Mononuclear cell (primary cell): Measurements from ENCODE around the gene POU2F2. TPM values are rescaled to one million over a fixed set of nuclear protein-coding genes. Genes with fewer than 3 reads are reported as not detected.
"Not testable (repeated sequence)": the region's sequence is repeated elsewhere in the genome, so short reads cannot be mapped to it uniquely, and the experiment has no call there.

Source experiments
- H3K27me3 ChIP-seq: 2 replicates; pipeline ENCODE4 v1.6.0; 2011; ENCODE audit warnings: low read length, control low read depth; ENCODE audit not compliant: insufficient read depth
- H3K4me1 ChIP-seq: 2 replicates; pipeline ENCODE4 v1.5.1; 2011; ENCODE audit warnings: mild to moderate bottlenecking, low read length, control low read depth; ENCODE audit not compliant: insufficient read depth
- H3K4me3 ChIP-seq: 2 replicates; pipeline ENCODE4 v1.5.1; 2011; ENCODE audit warnings: mild to moderate bottlenecking, low read length, moderate library complexity
- H3K9me3 ChIP-seq: 2 replicates; pipeline ENCODE4 v1.5.1; 2011; ENCODE audit warnings: low read depth, mild to moderate bottlenecking, control low read depth, low read length
- total RNA-seq: library from RNA; depleted of rRNA; stranded (reverse); fragments of >200 nt; gene quantifications from one replicate; pipeline ENCODE4 v1.2.3, GENCODE V29; 2012

Gene POU2F2
- total RNA-seq, 1 donor, result 8.3 TPM

DNA sequence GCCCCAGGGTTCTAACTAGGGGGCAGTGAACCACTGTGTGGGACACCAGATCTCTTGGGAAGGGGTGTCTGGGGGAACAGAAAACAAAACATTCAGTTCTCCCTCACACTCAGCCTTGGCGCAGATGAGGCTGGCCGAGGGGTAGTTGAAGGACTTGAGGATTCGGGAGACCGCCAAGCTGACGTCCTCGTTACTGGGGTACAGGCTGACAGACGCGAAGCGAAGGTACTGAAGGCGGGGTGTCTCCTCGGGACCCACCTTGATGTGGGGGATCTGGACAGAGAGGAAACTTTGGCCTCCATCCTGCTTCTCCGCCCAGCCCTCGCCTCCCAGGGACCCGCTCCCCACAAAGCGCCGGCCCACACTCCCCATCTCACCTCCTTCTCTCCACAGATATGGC, 69.9 kb downstream of the POU2F2 start:
- Histone ChIP-seq H3K9me3 (no peaks in the 10 kb centered on the region), H3K4me3 (no peak overlapping the region), H3K27me3 (no peaks in the 10 kb centered on the region), H3K4me1 (no peaks in the 10 kb centered on the region)

DNA sequence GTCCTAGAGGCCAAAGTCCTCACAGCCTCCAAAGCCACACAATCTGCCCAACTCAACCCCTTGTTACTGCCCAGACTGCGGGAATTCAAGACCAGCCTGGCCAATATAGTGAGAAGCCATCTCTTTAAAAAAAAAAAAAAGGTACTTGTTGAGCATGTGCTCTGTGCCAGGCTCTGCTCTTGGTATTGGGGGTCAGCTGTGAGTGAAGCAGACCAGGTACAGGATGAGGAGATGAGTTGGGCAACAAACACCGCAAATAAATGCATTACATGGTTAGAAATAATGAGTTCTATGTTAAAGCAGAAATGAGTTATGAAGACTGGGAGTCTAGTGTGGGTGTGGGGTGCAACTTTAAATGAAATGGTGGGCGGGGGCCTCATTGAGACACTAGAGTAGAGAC, 72.1 kb downstream of the POU2F2 start:
- Histone ChIP-seq H3K27me3 (no peaks in the 10 kb centered on the region), H3K4me1 (no peaks in the 10 kb centered on the region), H3K4me3 (no peak overlapping the region)

DNA sequence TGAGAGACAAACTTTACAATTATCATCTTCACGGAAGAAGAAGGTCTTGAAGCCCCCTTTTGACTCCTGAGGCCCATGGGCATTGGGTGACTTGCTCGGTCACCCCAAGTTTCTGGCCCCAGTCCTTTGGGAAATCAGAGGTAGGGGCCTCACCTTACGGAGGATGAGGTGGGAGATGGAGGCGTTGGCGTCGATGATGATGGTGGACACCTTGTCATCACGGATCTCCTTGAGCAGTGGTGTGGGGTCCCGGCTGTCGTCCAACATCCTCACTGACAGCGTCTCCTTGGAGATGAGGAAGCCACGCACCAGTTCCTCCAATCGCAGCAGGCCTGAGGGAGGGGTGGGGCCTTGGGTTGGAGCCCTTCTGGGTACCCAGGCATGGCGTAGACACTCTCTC, 73.0 kb downstream of the POU2F2 start:
- no peaks in the 10 kb centered on the region for H3K27me3 ChIP-seq
- H3K9me3 ChIP-seq, result no peaks in the 10 kb centered on the region
- H3K4me1 ChIP-seq, result no peaks in the 10 kb centered on the region
- H3K4me3 ChIP-seq, result no peak overlapping the region

More for the DNA sequence above, 72.1 kb downstream of the POU2F2 start:
- H3K9me3 ChIP-seq, result no peaks in the 10 kb centered on the region

DNA sequence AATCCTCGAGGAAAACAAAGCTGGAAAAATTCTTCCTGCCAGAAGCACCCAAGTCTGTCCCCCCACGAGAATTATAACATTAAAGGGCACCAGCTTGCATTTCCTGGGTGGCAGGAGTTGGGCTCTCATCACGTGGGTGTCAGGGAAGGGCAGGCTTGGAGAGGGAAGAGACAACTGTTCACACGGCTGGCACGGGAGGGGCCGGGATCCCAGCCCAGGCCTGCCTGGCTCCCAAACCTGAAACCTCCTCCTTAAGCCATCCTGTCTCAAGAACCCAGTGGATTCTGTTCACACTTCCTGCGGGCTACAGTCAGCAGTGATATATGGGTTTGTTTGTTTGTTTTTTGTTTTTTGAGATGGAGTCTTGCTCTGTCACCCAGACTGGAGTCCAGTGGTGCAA, 74.4 kb downstream of the POU2F2 start:
- H3K9me3 ChIP-seq, result no peaks in the 10 kb centered on the region
- no peaks in the 10 kb centered on the region for H3K4me1 ChIP-seq
- no peaks in the 10 kb centered on the region for H3K27me3 ChIP-seq
- H3K4me3 ChIP-seq, result no peak overlapping the region

DNA sequence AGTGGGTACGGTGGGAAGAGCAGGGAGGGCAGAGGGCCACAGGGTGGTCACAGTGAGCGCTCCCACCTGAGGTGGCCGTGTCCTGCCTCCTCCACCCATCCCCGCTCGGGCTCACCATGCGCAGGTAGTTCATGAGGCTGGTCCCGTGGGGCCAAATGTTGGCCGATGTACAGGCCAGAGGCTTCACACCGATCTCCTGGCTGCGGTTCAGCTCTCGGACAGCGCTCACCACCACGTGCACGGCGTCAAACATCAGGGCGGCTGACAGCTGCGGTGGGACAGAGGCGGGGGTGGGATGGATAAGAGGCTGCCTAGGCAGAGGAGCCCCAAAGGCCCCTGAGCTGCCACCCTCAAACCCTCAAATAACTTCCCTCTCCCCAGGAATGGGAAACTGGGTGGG, 78.0 kb downstream of the POU2F2 start:
- Histone ChIP-seq H3K27me3 (no peaks in the 10 kb centered on the region), H3K9me3 (no peaks in the 10 kb centered on the region), H3K4me3 (no peak overlapping the region), H3K4me1 (no peaks in the 10 kb centered on the region)

DNA sequence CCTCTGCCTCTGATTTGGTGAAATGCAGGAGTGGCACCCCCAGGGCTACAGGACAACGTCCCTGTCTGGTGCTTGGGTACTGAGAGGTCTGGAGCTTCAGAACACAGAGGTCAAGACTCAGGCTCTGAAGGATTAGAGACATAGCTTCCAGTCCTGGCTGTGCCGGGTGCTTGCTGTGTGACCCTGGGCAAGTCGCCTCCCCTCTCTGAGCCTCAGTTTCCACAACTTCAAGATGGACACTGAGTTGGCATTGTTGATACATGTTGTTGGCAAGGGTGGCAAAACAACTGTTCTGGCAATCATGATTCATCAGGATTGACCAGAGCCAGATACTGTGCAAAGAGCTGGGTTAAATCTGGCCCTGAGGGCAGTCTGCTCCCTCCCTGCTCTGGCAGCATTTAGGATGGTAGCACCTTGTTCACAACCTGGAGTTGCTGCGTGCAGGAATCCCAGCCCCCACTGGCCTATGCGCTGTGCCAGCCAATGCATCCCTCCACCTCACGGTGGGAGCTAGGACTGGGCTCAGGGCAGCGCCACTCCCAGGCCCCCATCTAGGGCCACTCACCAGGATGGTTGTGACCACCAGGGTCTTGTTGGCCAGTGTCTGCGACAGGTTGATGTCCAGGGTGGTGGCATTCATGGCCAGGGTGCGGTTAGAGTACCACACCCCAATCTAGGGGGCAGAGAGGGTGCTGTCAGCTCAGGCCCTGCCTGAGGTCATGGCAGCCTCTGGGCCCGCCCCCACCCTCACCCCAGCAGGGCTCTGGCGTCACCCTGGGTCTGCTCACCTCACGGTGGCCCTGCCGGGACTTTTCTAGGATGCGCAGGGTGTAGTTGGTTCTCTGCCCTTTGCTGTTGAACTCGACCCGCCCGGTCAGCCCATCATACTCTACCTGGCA, 79.0 kb downstream of the POU2F2 start:
- Histone ChIP-seq H3K27me3 (no peaks in the 10 kb centered on the region), H3K9me3 (no peaks in the 10 kb centered on the region), H3K4me3 (no peak overlapping the region), H3K4me1 (no peaks in the 10 kb centered on the region)

DNA sequence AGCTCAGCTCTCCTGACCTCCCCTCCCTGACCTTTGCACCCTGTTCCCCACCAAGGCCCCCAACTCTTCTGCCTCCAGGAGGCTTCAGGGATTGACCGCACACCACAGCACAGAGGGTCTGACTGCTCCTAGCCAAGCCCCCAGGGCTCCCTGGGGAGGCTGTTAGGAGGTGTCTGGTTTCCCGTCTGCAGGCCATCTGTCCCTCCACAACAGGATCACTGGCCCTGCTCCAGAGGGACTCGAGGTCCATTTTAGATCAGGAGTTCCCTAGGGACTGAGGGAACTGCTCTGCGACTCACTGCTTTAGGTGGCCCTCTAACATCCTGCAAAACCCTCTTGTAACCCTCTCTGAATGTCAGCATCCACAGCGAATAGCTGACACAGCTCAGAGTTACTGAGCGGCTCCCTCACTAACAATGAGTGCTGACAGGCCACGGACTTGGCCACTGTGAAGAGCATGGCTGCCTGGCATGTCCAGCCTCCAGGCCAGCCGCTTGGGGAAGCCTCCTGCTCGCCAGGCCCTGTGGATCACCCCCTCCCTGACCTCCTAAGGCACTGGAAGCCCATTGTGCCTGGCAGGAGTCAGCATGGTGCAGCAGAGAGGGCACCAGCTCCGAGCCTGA, 79.9 kb downstream of the POU2F2 start:
- Histone ChIP-seq H3K4me1 (no peaks in the 10 kb centered on the region), H3K9me3 (no peaks in the 10 kb centered on the region), H3K4me3 (no peak overlapping the region)

DNA sequence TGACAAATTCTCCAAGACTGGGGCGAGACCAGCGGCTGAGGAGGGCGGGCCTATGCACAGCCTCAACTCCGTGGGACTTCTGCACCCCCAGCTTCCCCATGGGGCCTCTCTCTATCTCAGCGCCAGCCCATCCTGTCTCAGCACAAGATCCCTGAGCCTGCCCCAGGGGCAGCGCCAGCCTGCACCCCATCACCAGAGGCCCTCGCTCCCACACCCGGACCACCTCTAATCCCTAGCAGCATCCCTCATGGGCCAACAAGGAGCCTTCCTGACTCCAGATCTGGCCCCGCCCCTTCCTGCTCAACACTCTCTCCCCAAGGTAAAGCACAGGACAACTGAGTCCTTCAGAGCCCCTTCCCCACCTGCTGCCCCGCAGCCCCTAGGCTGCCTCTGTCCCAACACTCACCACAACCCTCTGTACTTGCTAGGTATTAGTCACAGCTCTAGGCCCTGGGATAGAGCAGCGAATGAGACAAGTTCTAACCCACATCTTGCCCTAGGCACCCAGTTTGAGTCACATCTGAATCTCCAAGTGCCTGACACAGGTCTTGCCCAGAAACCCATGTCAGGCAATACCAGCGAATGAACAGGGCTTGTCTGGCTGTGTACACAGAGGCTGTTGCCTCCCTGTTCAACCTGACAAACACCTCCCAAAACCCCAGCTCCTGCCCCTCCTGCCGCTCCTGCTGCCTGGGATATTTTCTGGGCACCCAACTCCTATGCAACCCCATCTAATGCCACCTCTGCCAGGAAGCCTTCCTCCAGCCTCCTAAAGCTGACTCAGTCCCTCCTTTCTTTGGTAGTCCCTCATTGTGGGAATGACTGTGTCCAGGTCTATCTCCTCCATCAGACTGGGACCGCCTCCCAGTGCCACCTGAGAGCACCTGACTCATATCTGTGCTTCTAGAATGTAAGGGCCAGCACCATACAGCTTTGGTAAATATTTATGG, 80.8 kb downstream of the POU2F2 start:
- H3K4me1 ChIP-seq, result no peaks in the 10 kb centered on the region
- no peaks in the 10 kb centered on the region for H3K9me3 ChIP-seq
- no peak overlapping the region for H3K4me3 ChIP-seq
- no peaks in the 10 kb centered on the region for H3K27me3 ChIP-seq

More for the DNA sequence above, 79.9 kb downstream of the POU2F2 start:
- no peaks in the 10 kb centered on the region for H3K27me3 ChIP-seq

DNA sequence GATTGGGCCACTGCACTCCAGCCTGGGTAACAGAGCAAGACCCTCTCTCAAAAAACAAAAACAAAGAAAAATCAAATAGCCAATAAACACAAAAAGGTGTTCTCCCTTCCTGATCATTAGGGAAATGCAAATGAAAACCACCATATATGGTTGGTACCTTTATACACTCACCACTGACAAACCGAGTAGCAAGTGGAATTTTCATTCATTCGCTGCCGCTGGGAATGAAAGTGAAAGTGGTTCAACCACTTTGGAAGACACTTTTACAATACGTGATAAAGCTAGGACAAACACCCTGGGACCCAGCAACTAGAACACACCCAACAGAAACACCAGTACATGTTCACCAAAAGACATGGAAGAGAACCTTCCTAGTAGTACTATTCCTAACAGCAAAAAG, 83.3 kb downstream of the POU2F2 start:
- H3K27me3 ChIP-seq, result no peaks in the 10 kb centered on the region

DNA sequence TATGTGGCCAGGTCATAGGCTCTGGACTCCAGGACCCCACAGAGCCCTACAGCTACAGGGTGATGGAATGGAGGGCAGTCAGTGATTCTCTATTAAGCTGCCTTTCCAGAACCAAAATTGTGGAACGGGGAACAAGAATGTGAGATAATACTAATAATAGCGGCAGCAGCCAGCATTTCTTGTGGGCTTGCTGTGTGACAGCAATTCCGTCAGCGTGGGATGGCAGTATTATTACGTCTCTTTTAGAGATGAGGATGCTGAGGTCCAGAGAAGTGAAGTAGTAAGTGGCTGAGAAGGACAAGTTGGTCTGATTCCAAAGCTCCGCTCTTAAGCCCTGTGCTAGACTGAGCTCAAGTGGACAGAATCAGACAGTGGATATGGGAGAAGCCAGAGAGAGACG, 86.7 kb downstream of the POU2F2 start:
- Histone ChIP-seq H3K4me1 (no peaks in the 10 kb centered on the region), H3K27me3 (no peaks in the 10 kb centered on the region), H3K4me3 (no peak overlapping the region), H3K9me3 (no peaks in the 10 kb centered on the region)

More for the DNA sequence above, 83.3 kb downstream of the POU2F2 start:
- Histone ChIP-seq H3K4me1 (no peaks in the 10 kb centered on the region), H3K4me3 (no peak overlapping the region), H3K9me3 (no peaks in the 10 kb centered on the region)

DNA sequence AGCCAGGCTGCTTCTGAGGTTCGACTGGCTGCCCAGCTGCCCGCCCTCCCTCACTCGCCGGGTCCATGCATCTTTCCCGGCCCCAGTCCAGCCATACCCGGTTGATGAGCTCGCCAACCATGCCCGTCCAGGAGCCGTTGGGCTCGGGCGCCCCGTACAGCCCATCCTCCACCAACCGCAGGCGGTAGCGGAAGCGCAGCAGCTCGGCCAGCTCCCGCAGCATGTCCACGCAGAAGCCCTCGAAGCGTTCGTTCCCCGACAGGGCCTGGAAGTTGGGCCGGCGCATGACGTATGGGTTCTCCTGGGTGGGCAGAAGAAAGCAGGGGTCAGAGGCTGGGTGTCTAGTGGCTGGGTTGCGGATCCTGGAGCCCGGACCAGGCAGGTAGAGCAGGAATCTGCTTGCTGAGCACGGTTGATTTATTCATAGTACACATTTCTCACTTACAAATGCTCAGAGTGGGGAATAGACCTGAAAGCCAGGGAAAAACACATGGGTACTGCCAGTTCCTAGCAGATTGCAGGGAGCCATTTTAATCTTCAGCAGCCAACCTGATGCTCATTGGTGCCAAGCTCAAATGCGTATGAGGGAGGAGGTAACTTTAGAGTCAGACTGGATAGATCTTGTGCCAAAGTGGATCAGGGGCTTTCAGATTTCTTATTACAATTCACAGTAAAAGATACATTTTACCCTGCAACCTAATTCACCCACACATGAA, 89.6 kb downstream of the POU2F2 start:
- Histone ChIP-seq H3K4me1 (no peaks in the 10 kb centered on the region), H3K27me3 (no peaks in the 10 kb centered on the region), H3K9me3 (no peaks in the 10 kb centered on the region), H3K4me3 (no peak overlapping the region)

DNA sequence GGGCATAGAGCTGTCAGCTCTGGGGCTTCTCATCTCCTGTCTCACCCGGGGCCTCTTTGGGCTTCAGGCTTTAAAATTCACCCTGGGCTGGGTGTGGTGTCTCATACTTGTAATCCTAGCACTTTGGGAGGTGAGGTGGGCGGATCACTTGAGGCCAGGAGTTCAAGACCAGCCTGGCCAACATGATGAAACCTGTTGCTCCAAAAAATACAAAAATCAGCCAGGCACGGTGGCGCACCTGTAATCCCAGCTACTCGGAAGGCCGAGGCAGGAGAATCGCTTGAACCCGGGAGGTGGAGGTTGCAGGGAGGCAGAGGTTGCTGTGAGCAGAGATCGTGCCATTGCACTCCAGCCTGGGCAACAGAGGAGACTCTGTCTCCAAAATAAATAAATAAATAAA, 91.8 kb downstream of the POU2F2 start:
- not testable (repeated sequence) for H3K27me3 ChIP-seq, H3K4me1 ChIP-seq, H3K9me3 ChIP-seq, H3K4me3 ChIP-seq

DNA sequence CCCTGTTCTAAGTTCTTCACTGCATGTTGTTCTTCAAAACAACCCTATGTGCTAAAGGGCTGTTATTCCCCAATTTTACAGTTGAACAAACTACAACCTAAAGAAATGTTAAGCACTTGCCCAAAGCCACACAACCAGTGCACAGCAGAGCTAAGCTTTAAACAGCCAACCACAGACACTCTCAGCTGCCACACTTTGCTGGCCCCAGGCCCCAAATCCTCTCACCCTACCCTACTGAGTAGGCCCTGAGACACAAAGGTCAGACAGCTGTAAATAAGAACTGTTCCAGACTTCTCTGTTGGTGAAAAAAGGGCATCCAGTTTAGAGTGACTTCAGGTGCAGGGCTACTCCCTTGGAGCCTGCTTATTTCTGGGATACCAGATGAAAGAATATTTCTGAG, 92.2 kb downstream of the POU2F2 start:
- Histone ChIP-seq H3K4me1 (no peaks in the 10 kb centered on the region), H3K27me3 (no peaks in the 10 kb centered on the region), H3K4me3 (no peak overlapping the region), H3K9me3 (no peaks in the 10 kb centered on the region)

DNA sequence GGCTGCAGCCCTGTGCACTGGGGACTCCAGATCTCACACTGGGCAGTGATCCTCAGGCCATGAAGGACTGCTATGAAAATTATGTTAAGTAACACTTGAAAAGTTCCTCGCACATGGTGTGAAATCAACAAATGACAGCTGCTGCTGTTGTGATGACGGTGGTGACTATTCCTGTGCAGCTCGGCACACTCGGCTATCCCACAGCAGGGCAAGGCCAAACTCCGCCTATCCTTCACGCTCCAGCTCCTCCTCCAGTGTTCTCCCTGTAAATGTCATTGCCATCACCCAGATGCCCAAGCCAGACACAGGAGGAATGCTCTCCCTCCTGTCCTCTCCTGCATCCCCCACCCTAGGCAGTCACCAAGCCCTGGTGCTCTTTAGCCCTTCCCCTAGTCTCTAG, 93.6 kb downstream of the POU2F2 start:
- no peaks in the 10 kb centered on the region for H3K9me3 ChIP-seq
- no peak overlapping the region for H3K4me3 ChIP-seq
- no peaks in the 10 kb centered on the region for H3K4me1 ChIP-seq
- no peaks in the 10 kb centered on the region for H3K27me3 ChIP-seq
